IMR-90 (cell line): ENCODE measurements around the gene UNC13B. TPM values are rescaled to one million over a fixed set of nuclear protein-coding genes. Genes with fewer than 3 reads are reported as not detected.

Experiments used
- ATAC-seq: fragments of 200-7000 bp; cut with Tn5 transposase; 2 replicates; pipeline ENCODE4 v1.9.1; 2020; ENCODE audit warnings: low read depth, mild to moderate bottlenecking, moderate library complexity
- BruUV-seq: library from RNA; stranded (reverse); fragments of 400-500 nt; replicated peaks from 2 replicates; lab custom pipeline; 2021; lab: Mats Ljungman, UMichigan
- CTCF ChIA-PET: fragments of 300-600 bp; formaldehyde crosslinking; extraction: SDS; loops from one replicate; lab custom pipeline; 2021; ENCODE audit warnings: antibody characterized with exemption; lab: Yijun Ruan, JAX
- POLR2A ChIA-PET: fragments of 300-600 bp; sonication (Branson Sonifier 250); formaldehyde crosslinking; loops from one replicate; lab custom pipeline; 2022; ENCODE audit warnings: antibody characterized with exemption; ENCODE audit not compliant: unreplicated experiment; lab: Charles Lee
- DNase-seq: peaks from one replicate; pipeline ENCODE4 v3.0.0; 2013
- H2AFZ ChIP-seq: replicated peaks from 2 replicates; pipeline ENCODE3; 2013; ENCODE audit warnings: low read length, mild to moderate bottlenecking; ENCODE audit not compliant: poor library complexity
- H2AK5ac ChIP-seq: 2 replicates; pipeline ENCODE4 v1.6.1; 2013; ENCODE audit warnings: low read depth, low read length, inconsistent platforms
- H2AK9ac ChIP-seq: replicated peaks from 2 replicates; pipeline ENCODE3; 2013; ENCODE audit warnings: mild to moderate bottlenecking, low read depth, low read length, moderate library complexity; ENCODE audit not compliant: poor library complexity
- H2BK120ac ChIP-seq: 2 replicates; pipeline ENCODE4 v1.6.1; 2013; ENCODE audit warnings: low read depth, low read length, inconsistent platforms
- H2BK15ac ChIP-seq: 3 replicates; pipeline ENCODE4 v1.6.1; 2013; ENCODE audit warnings: low read depth, low read length, inconsistent platforms
- H2BK20ac ChIP-seq: 2 replicates; pipeline ENCODE4 v1.6.1; 2013; ENCODE audit warnings: low read depth, mild to moderate bottlenecking, inconsistent platforms, low read length, moderate library complexity
- H2BK5ac ChIP-seq: 2 replicates; pipeline ENCODE4 v1.6.1; 2013; ENCODE audit warnings: mild to moderate bottlenecking, low read depth, low read length, inconsistent platforms; ENCODE audit not compliant: poor library complexity, severe bottlenecking
- H3K14ac ChIP-seq: replicated peaks from 2 replicates; pipeline ENCODE4 v1.6.1; 2013; ENCODE audit warnings: low read depth, low read length, inconsistent platforms
- H3K18ac ChIP-seq: 2 replicates; pipeline ENCODE4 v1.6.1; 2013; ENCODE audit warnings: low read depth, low read length, control low read depth
- H3K23ac ChIP-seq: 2 replicates; pipeline ENCODE4 v1.6.1; 2013; ENCODE audit warnings: low read depth, low read length, inconsistent platforms
- H3K27ac ChIP-seq: 2 replicates; pipeline ENCODE4 v1.5.1; 2013; ENCODE audit warnings: mild to moderate bottlenecking, control low read depth, low read length; ENCODE audit not compliant: insufficient read depth
- H3K27me3 ChIP-seq: 2 replicates; pipeline ENCODE4 v1.6.1; 2013; ENCODE audit warnings: low read length; ENCODE audit not compliant: control insufficient read depth, insufficient read depth
- H3K36me3 ChIP-seq: 2 replicates; pipeline ENCODE4 v1.6.1; 2013; ENCODE audit warnings: low read length, mixed read lengths; ENCODE audit not compliant: control insufficient read depth, insufficient read depth
- H3K4ac ChIP-seq: 2 replicates; pipeline ENCODE4 v1.6.1; 2013; ENCODE audit warnings: low read depth, low read length, inconsistent platforms
- H3K4me1 ChIP-seq: 2 replicates; pipeline ENCODE4 v1.6.1; 2013; ENCODE audit warnings: low read length, mixed read lengths; ENCODE audit not compliant: control insufficient read depth, insufficient read depth
- H3K4me2 ChIP-seq: 2 replicates; pipeline ENCODE4 v1.6.1; 2013; ENCODE audit warnings: low read depth, mild to moderate bottlenecking, control low read depth, low read length, moderate library complexity
- H3K4me3 ChIP-seq: 2 replicates; pipeline ENCODE4 v1.5.1; 2013; ENCODE audit warnings: low read depth, mild to moderate bottlenecking, control low read depth, low read length, moderate library complexity; ENCODE audit not compliant: insufficient read depth
- H3K56ac ChIP-seq: 2 replicates; pipeline ENCODE4 v1.6.1; 2013; ENCODE audit warnings: low read length, inconsistent platforms; ENCODE audit not compliant: insufficient read depth; ENCODE audit errors: extremely low read depth
- H3K79me1 ChIP-seq, 2 experiments: 2 replicates each; pipeline ENCODE4 v1.6.1; 2013; ENCODE audit warnings: low read length in 2 of 2, inconsistent platforms in 1 of 2, low read depth in 1 of 2
- H3K9ac ChIP-seq: 2 replicates; pipeline ENCODE4 v1.6.1; 2013; ENCODE audit warnings: low read depth, low read length, control low read depth
- H3K9me1 ChIP-seq: 2 replicates; pipeline ENCODE4 v1.6.1; 2013; ENCODE audit warnings: low read length, inconsistent platforms; ENCODE audit not compliant: insufficient read depth
- H3K9me3 ChIP-seq: 2 replicates; pipeline ENCODE4 v1.6.1; 2013; ENCODE audit warnings: low read length; ENCODE audit not compliant: control insufficient read depth, insufficient read depth
- H4K20me1 ChIP-seq: 2 replicates; pipeline ENCODE4 v1.6.1; 2013; ENCODE audit warnings: low read length, inconsistent platforms; ENCODE audit not compliant: insufficient read depth
- H4K5ac ChIP-seq: 2 replicates; pipeline ENCODE4 v1.6.1; 2013; ENCODE audit warnings: mild to moderate bottlenecking, low read depth, low read length, control low read depth
- H4K8ac ChIP-seq, 2 experiments: 2 replicates each; pipeline ENCODE4 v1.6.1; 2013; ENCODE audit warnings: low read depth in 2 of 2, low read length in 2 of 2, control low read depth in 1 of 2, inconsistent platforms in 1 of 2
- H4K91ac ChIP-seq: 2 replicates; pipeline ENCODE4 v1.6.1; 2013; ENCODE audit warnings: low read depth, low read length, inconsistent platforms; ENCODE audit not compliant: insufficient read depth
- CEBPB ChIP-seq: IDR thresholded peaks from 2 replicates; pipeline ENCODE4 v1.6.1; 2012; ENCODE audit warnings: low read depth, low read length, improper control_type of control experiment
- CHD1 ChIP-seq: IDR thresholded peaks from 2 replicates; pipeline ENCODE4 v1.6.1; 2012; ENCODE audit warnings: low read depth, low read length, improper control_type of control experiment
- FOS ChIP-seq: fragments of 150-350 bp; IDR thresholded peaks from 2 replicates; pipeline ENCODE4 v1.6.1; 2016; ENCODE audit warnings: low read depth, low read length
- MAZ ChIP-seq: IDR thresholded peaks from 2 replicates; pipeline ENCODE4 v1.6.1; 2012; ENCODE audit warnings: low read depth, mild to moderate bottlenecking, low read length, improper control_type of control experiment, moderate library complexity, borderline replicate concordance
- MXI1 ChIP-seq: IDR thresholded peaks from 2 replicates; pipeline ENCODE4 v1.6.1; 2012; ENCODE audit warnings: low read depth, mild to moderate bottlenecking, low read length, moderate library complexity, borderline replicate concordance
- NFE2L2 ChIP-seq: fragments of 150-350 bp; IDR thresholded peaks from 2 replicates; pipeline ENCODE4 v1.6.1; 2016; ENCODE audit warnings: low read depth, mild to moderate bottlenecking, low read length
- RCOR1 ChIP-seq: IDR thresholded peaks from 2 replicates; pipeline ENCODE4 v1.6.1; 2012; ENCODE audit warnings: mild to moderate bottlenecking, low read length, improper control_type of control experiment; ENCODE audit not compliant: insufficient replicate concordance
- SMC3 ChIP-seq: fragments of 150-350 bp; IDR thresholded peaks from 2 replicates; pipeline ENCODE4 v1.6.1; 2016; ENCODE audit warnings: low read depth, mild to moderate bottlenecking, antibody characterized with exemption, low read length, moderate library complexity
- WGBS, 2 experiments: methylation state at CpG; one replicate each; pipeline versions ENCODE4 v1.1.5 to v1.1.7; 2013; ENCODE audit warnings: missing lambda C conversion rate in 2 of 2; ENCODE audit not compliant: insufficient read length in 1 of 2; ENCODE audit errors: extremely low coverage in 2 of 2; 5-methylcytosine and 5-hydroxymethylcytosine counted together
- dilution Hi-C: fragments of 300-500 bp; cut with HindIII; formaldehyde crosslinking; loops from one replicate; pipeline ENCODE4 v1.14.3; 2018; ENCODE audit warnings: low sequenced_read_pairs; ENCODE audit not compliant: unreplicated experiment
- in situ Hi-C: fragments of 300-500 bp; cut with MboI; formaldehyde crosslinking; loops from 3 replicates; pipeline ENCODE4 v1.14.3; 2019; ENCODE audit warnings: low sequenced_read_pairs, inconsistent platforms, mixed read lengths
- intact Hi-C: fragments of 100-400 bp; cut with micrococcal nuclease; formaldehyde crosslinking; loops from 2 replicates; pipeline ENCODE4 v1.10.0; 2022
- polyA plus RNA-seq, 3 experiments: library from polyadenylated mRNA; depleted of rRNA; stranded (reverse); fragments of >200 nt; gene quantifications; 2 replicates each; pipeline ENCODE4 v1.2.3, GENCODE V29; 2012; ENCODE audit warnings: low replicate concordance in 1 of 3
- total RNA-seq: library from RNA; depleted of rRNA; stranded (reverse); fragments of >200 nt; gene quantifications from 2 replicates; pipeline ENCODE4 v1.2.3, GENCODE V29; 2012

UNC13B gene
- total and polyA plus RNA-seq, 2 of the 4 experiments (the other 2 are of a cell fraction) = 7.5 to 14.3 TPM

- ChIA-PET CTCF (interaction anchor here (1.0 kb wide), 1 partner anchor 34 kb away, joined by 3 read pairs; no protein-coding TSS in a partner anchor), POLR2A (no interaction called here)
- in situ Hi-C loops = no loop called here
These were observed 68.0 kb downstream of the UNC13B start for GRCh38 chr9:35229779-35230143.

More at GRCh38 chr9:35229779-35230143, 68.0 kb downstream of the UNC13B start:
- H3K9ac ChIP-seq = no peak overlapping the region
- intact Hi-C loops (no loop called here), dilution Hi-C loops (no loop called here)
- no peak overlapping the region for H3K4me3 ChIP-seq
- no peak overlapping the region for H3K4ac ChIP-seq
- WGBS, 2 experiments = no CpG with 5 or more reads among the region's 1 CpG
- TF ChIP-seq SMC3 = no peak
- TF ChIP-seq CEBPB = no peak
- no peak for TF ChIP-seq MXI1
- TF ChIP-seq NFE2L2 = no peak
- TF ChIP-seq MAZ = no peak
- no peak for TF ChIP-seq CHD1
- no peak for TF ChIP-seq RCOR1
- no peak for TF ChIP-seq FOS
- H2AK9ac ChIP-seq = no peak overlapping the region
- H4K8ac ChIP-seq = no peak overlapping the region
- no peak overlapping the region for H3K14ac ChIP-seq
- no peaks in the 10 kb centered on the region for H3K27me3 ChIP-seq
- no peaks in the 10 kb centered on the region for H3K36me3 ChIP-seq
- no peaks in the 10 kb centered on the region for H4K20me1 ChIP-seq
- 0 out of 2 replicates have a peak, but pooled peaks cover 2% of the 10 kb centered on the region for H3K9me1 ChIP-seq
- H3K18ac ChIP-seq = no peak overlapping the region
- no TSS peak for BruUV-seq
- H3K9me3 ChIP-seq = no peaks in the 10 kb centered on the region
- H4K5ac ChIP-seq = no peak overlapping the region
- no peak overlapping the region for H3K4me2 ChIP-seq
- no peak overlapping the region for H2BK15ac ChIP-seq
- no peaks in the 10 kb centered on the region for H3K4me1 ChIP-seq
- no peaks in the 10 kb centered on the region; a peak in 1 of 4 replicates for H3K79me1 ChIP-seq
- H2BK5ac ChIP-seq = no peak overlapping the region
- H3K56ac ChIP-seq = no peak overlapping the region
- H2AFZ ChIP-seq = no peak overlapping the region
- H3K27ac ChIP-seq = no peak overlapping the region
- no peak overlapping the region for H2AK5ac ChIP-seq
- ATAC-seq (no peak), DNase-seq (no peak)
- no peak overlapping the region for H2BK120ac ChIP-seq
- no peak overlapping the region for H3K23ac ChIP-seq
- H4K91ac ChIP-seq = no peak overlapping the region
- no peak overlapping the region for H2BK20ac ChIP-seq
